HG03159 (cell line): ENCODE data around the gene NCAPG2.

Experiments
- ATAC-seq: cut with Tn5 transposase; IDR thresholded peaks from one replicate; pipeline ENCODE4 v1.9.1; 2021; ENCODE audit warnings: mild to moderate bottlenecking, moderate library complexity; ENCODE audit not compliant: unreplicated experiment

NCAPG2 gene

DNA sequence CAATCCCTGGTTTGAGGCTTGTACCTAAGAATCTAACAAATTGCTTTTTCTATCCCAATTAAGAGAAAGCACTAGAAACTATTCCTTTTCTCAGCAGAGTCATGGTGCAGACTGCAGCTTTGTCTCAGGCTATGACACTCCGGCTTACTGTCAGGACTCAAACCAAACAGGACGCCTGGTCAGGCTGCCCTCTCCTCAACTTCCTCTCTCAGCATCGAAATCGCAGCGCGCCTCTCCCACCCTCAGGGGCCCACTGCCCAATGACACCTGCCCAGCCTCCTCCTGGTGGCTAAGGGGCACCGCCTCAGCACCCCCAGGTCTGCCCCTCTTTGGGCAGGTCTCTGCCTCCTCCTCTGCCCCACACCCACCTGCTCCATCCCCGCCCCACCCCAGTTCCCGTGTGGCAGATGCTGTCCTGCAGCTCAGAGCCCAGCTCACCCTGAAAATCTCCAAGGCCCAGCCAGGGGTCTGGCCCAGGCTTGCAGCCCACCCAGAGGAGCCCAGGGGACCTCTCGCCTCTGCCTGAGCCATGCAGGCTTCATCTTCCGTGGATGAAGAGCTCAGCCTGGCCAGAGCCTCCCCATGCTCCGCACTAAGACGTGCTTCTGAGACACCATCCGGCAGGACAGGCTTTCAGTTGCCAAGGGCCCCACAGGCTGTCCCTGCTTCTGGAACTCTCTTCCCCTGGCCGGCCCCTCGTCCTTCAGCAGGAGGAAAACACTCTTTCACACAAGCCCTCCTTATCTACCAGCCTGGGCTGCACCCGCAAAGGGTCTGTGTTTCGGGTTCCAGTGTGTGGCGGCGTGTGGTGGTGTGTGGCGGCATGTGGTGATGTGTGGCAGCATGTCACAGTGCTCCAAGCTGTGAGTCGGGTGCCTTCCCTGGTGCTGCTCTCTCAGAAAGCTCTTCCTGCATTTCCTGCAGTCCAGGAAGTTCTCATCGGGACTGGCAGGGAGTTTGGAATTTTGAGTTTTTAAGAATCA lies 100.5 kb downstream of the NCAPG2 start:
- ATAC-seq, result peak; percentile 13

DNA sequence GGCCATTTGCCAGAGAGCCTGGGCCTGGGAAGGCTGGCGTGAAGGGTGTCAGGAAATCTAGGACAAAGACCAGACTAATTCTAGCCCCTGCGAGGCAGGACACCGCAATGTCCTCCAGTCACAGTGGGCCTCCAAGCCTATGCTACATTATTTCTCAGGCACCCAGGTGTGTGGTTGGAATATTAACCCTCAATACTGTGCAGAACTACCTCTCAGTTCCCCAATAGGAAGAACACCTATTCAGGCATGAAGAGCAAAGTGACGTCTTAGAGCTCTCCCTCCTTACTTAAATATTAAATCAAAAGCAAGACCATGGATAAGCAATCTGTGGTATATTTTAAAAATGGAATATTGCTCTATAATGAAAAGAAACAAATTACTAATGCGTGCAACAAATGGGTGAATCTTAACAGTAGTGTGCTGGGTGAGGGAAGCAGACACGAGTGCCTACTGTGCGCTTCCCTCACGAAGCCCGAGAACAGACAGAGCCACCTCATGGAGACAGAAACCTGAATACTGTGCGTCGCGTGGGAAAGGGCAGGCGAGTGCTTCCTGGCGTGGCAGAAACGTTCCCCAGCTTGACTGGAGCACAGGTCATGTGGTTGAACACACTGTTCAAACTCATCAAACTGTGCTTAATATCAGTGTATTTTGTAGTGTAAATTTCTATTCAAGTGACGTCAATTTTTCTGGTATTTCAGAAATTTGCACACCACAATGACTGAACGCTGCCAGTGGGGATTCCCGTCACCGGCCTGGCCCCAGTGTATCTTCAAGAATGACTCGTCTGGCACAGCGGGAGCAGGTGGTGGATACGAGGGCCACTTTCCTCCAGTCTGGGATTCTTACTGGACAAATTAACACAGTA lies 101.5 kb downstream of the NCAPG2 start:
- peak; percentile 48 for ATAC-seq

GRCh38 chr7:158602041-158602440 lies 102.6 kb downstream of the NCAPG2 start:
- ATAC-seq, result no peak

DNA sequence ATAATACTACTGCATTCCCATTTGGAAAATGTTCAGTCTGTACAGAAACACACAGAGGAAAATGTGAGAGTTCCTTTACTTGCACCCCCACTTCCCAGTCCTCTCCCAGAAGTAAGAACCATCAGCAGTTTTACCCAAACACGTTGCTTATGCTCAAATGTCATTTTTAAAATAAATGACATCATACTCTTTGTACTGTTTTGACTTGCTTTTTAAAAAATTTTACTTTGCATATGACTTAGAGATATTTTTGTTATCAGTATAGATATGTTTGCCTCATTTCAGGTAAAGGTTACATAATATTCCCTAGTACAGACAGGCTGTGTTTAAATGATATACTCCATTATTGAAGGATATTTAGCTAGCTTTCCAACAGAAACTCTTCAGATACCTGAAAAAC lies 103.5 kb downstream of the NCAPG2 start:
- no peak for ATAC-seq

GRCh38 chr7:158596745-158597144 lies 107.9 kb downstream of the NCAPG2 start:
- no peak for ATAC-seq

- ATAC-seq, result no peak
Observed at GRCh38 chr7:158596309-158596708, 108.3 kb downstream of the NCAPG2 start.

DNA sequence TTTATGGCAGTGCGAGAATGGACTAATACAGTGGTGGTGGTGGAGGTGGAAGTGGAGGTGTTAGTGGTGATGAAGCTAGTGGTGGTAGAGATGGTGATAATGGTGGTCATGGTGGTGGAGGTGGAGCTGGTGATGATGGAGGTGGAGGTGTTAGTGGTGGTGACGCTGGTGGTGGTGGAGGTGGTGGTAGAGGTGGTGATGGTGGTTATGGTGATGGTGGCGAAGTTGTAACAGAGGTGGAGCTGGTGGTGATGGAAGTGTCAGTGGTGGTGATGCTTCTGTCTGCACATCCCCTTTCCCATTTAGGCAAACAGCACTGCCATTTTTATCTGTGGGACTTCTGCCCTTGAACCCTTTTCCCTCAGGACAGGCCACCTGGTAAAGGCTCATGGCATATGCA lies 109.5 kb downstream of the NCAPG2 start:
- no peak for ATAC-seq

DNA sequence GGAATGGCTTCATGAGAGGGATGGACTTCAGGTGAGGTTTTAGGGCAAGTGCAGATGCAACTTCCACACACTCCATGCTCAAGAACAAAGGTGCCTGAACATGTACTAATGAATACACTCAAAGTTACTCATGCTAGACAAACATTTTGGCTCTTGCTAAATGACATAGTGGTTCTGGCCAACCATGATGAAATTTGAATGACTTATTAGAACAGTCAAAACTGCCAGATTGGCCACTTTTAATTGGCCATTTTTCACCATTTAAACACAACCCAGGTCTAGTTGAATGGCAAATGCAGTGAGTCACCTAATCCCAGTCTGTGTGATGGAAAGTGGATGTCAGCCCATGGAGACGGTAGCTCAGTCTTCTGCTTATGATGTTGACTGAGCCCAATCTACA lies 112.1 kb downstream of the NCAPG2 start:
- ATAC-seq, result no peak

DNA sequence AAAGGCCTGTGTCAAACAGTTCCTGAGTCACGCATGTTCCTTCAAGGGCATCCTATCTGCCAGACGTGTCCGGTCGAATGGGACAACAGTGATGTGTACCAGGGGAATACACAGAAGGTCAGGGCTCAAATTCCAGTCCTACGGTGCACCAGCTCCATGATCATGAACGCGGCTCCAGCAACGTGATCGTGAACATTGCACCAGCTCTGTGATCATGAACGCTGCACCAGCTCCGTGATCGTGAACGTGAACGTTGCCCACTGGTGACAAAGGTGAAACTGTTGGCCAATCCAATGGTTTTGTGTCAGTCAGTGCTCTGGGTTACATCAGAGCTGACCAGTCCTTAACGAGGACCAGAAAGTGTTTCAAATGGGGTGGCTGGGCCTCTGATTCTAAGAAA lies 112.7 kb downstream of the NCAPG2 start:
- ATAC-seq, result no peak

DNA sequence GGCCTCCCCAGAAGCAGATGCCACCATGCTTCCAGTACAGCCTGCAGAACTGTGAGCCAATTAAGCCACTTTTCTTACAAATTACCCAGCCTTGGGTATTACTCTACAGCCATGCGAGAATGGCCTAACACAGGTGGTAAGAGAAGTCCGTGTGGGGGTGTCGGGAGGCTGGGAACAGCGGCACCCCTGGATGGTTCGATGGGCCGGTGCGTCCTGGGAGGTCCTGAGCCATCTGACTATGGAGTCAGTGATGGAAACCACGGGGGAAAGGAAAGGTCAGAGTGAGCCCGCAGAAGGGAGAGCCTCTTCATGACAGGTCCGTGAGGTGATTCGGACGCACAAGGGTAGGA lies 114.4 kb downstream of the NCAPG2 start:
- ATAC-seq, result no peak

DNA sequence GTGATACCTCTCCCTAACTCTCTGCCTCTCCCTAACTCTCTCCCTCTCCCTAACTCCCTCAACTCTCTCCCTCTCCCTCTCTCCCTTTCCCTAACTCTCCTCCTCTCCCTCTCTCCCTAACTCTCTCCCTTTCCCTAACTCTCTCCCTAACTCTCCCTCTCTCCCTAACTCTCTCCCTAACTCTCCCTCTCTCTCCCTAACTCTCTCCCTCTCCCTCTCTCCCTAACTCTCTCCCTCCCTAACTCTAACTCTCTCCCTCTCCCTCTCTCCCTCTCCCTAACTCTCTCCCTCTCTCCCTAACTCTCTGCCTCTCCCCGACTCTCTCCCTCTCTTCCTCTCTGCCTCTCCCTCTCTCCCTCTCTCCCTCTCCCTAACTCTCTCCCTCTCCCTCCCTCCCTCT lies 115.0 kb downstream of the NCAPG2 start:
- no peak for ATAC-seq

DNA sequence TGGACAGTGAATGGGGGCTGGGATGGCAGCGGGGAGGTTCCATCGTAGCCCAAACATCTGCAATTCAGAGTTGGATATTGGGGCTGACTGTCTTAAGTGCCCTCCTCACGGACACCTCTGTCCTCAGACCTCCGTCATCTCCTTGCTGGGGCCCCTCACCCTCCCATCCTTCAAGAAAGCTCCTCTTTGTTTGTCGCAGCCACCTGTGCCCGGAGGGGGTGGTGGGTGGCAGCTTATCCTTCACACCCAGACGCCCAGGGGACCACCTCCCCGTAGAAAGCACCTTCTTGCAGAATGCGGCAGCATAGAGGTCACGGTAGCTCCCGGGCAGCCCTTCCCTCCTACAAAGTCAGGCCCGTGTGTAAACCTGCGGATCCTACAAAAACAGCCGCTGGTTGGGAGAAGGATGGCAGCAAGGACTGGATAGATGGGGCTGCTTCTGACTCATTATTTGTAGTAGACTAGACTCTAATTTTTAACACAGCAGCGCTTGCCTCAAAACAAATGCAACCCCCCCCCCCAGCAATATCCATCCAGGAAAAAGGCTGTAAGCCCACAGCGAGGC lies 115.6 kb downstream of the NCAPG2 start:
- ATAC-seq, result no peak

DNA sequence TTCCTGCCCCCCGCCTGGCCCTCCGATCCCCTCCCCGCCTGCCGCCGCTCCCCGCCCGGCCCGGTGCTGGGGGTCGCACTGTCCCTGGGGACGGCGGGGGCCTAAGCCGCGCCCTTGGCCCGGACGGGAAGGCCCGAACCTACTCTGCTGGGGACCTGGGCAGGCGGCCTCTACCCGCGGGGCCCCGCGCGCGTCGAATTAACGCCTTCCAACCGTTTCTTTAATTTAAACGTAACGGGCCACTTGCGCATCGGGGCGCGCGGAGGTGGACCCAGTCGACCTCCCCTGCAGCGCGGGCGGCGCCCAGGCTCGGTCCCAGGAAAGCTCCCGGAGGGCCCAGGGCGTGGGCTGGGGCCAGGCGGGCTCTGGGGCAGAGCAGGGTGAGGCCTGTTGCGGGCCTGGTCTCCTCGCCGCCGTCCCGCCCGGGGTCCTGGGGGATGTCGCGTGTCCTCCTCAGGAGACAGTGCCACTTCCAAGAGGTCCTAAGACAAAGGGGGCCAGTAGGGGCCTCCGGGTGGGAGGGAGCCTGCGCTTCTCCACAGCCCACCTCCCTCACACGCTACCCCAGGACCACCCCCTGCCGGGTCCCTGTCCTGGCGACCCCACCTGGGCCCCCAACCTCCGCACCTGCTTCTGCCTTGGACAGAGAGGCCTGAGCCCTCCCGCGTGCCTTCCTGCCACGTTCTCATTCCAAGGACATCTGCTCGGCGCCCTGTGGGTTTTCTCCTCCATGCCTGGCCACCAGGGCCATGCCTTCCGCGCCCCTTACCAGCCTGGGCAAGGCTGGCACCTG lies 116.3 kb downstream of the NCAPG2 start:
- no peak for ATAC-seq

DNA sequence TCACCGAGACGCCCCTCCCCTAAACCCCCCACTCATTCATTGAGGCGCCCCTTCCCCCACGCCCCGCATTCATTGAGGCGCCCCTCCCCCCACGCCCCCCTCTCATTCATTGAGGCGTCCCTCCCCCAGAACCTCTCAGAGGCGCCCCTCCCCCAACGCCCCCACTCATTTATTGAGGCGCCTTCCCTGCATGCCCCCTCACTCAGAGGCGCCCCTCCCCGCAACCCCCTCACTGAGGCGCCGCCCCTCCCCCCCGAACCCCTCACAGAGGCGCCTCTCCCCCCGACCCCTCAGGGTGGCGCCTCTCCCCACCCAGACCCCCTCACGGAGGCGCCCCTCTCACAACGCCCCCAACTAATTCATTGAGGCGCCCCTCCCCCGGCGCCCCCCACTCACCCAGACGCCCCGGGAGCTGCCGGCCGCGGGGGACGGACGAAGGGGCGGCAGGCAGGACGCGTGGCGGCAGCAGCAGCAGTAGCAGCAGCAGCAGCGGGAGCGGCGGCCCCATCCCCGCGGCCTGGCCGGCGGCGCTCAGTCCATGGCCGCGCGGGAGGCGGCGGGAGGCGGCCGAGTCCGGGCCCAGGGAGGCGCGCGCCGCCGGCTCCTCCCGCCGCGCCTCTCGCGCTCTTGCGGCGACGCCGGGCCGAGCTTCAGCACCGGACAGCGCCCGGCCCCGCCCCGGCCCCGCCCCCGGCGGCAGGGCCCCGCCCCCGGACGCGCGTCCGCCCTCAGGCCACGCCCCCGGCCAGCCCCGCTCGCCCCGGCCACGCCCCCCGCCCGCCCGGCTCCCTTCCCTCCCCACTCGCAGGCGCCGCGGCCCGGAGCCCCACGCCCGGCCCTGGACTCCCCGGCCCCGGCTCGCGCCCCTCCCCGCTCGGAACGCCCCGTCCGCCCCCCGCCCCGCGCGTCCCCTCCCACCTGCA lies 117.2 kb downstream of the NCAPG2 start, which contains the start of gene PTPRN2:
PTPRN2 (minus strand) TSS at position 662 of the 923 bp plus-strand sequence.
- peak; percentile 69 for ATAC-seq

DNA sequence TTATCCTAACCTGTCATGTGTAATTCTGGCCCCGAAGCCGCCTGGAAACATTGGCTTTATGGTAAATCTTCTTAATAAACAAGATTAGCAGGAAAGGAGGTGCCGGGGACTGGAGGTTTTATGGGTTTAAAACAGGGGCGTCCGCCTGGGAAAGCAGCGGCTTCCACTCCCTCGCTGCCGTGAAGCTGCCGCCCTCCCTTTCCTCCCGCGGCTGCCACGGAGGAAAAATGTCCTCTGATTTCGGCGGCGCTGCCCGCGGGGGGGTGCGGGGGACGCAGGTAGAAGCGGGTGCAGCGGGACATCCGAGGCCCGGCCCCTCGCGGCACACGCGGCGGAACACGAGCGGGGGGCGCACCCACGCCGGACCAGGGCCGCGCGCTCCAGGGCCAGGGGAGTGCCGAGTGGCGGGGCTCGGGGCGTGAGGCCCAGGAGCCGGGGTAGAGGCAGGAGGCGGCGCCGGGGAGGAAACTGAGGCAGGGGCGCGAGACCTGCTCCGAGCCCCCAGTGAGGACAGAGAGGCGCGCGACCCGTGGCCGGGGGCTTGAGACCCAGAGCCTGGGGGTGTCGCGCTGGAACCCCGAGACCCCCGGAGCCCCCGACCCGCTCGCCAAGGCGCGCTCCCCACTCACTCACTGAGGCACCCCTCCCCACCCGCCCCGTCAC lies 118.0 kb downstream of the NCAPG2 start:
- ATAC-seq, result no peak

DNA sequence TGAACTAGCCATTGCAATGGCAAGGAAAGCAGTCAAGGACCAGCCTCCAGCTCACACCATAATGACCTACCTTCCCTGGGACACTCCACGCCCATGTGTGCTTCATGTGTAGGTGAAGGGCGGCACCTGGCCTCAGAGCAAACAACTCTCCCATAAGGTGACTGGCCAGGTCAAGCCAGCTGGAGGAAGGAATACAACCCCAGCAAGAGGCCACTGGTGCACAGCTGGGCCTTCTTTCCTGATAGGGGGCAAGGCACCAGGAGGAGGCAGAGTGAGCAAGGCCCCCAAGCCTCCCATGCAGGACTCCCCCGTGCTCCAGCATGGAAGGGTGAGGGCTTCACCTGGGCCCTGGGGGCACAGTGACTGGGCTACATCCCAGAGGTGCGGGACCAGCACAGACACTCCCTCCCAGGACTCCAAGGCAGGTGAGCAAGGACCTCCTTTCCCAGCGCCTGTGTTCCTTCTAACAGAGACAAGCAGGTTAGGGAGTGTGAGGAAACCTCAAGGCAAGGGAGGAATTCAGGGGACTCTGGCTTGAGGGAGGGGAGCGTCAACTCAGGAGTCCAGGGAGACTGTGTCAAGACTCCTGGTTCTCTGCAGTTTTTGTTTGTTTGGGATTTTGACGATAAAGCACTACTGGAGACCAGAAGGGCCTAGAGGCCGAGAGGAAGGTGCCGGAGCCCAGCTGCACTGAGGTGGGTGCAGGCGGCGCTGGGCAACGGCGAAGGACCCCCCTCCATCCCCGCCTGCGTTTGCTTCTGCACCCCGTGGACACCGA lies 118.7 kb downstream of the NCAPG2 start:
- no peak for ATAC-seq

GRCh38 chr7:158584407-158584806 lies 120.2 kb downstream of the NCAPG2 start:
- ATAC-seq, result no peak

DNA sequence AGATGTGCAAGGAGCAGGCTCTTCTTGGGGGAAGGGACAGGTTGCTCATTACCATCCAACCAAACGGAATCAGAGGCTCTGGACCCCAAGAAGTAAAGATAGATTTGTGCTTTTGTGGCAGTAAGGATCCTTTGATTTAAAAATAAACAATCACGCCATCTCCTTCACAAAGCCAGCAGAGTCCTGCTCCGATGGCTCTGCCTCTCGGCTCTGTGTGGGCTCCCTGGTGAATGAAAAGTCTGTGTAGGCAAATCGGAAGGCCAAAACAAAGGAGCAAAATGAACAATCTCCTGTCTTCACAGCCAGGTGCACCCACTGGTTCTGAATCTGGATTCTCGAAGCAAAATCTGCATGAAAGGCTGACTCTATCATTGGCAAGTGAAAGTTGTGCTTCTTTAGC lies 120.8 kb downstream of the NCAPG2 start:
- no peak for ATAC-seq
